HFFc6 (cell line): ENCODE results near the gene BLACAT1. TPM values are rescaled to one million over a fixed set of nuclear protein-coding genes. Genes with fewer than 3 reads are reported as not detected.

ENCODE experiments used
- DNase-seq: peaks from one replicate; pipeline ENCODE4 v3.0.0-alpha.2; 2018
- H3K27ac Mint-ChIP-seq: 2 replicates; pipeline ENCODE4 v1.8.0; 2020; ENCODE audit warnings: mild to moderate bottlenecking, mixed read lengths
- H3K27me3 Mint-ChIP-seq: 2 replicates; pipeline ENCODE4 v1.8.0; 2021; ENCODE audit warnings: mild to moderate bottlenecking, moderate library complexity, mixed read lengths; ENCODE audit not compliant: insufficient read depth
- H3K36me3 Mint-ChIP-seq: 2 replicates; pipeline ENCODE4 v1.8.0; 2021; ENCODE audit warnings: low read depth, mixed read lengths
- H3K4me1 Mint-ChIP-seq: 2 replicates; pipeline ENCODE4 v1.8.0; 2020; ENCODE audit warnings: low read depth, mixed read lengths
- H3K4me3 Mint-ChIP-seq: 2 replicates; pipeline ENCODE4 v1.8.0; 2020; ENCODE audit warnings: mild to moderate bottlenecking, moderate library complexity, mixed read lengths
- H3K9me3 Mint-ChIP-seq: 2 replicates; pipeline ENCODE4 v1.8.0; 2020; ENCODE audit warnings: mild to moderate bottlenecking, mixed read lengths
- CTCF ChIP-seq: fragments of 200-600 bp; sonication (generic); IDR thresholded peaks from 2 replicates; pipeline ENCODE4 v1.5.0; 2021; ENCODE audit warnings: antibody characterized with exemption, mild to moderate bottlenecking
- total RNA-seq, 6 experiments: library from RNA; stranded (reverse); fragmentation: NEBNext Ultra II Directional; extraction: Animal tissue kit (Norgen Biotek cat#: 25700); gene quantifications; 2 replicates in 1 of 6; 3 replicates in 5 of 6; pipeline ENCODE4 v1.2.3, GENCODE V29; 2021

Gene BLACAT1
- total RNA-seq, 6 experiments from 2014 or later: not detected

- no peak for DNase-seq
- H3K9me3 Mint-ChIP-seq: no peaks in the 10 kb centered on the region
- H3K4me1 Mint-ChIP-seq: no peaks in the 10 kb centered on the region; the same call in 1 of the 2 replicates
- no peak overlapping the region for H3K27ac Mint-ChIP-seq
- H3K36me3 Mint-ChIP-seq: no peaks in the 10 kb centered on the region
- no peak overlapping the region for H3K4me3 Mint-ChIP-seq
- no peak for TF ChIP-seq CTCF
- peaks cover 39% of the 10 kb centered on the region for H3K27me3 Mint-ChIP-seq
These were observed 7.1 kb downstream of the BLACAT1 start for GRCh38 chr1:205448540-205449253.

GRCh38 chr1:205447457-205448341 lies 8.1 kb downstream of the BLACAT1 start:
- H3K36me3 Mint-ChIP-seq: no peaks in the 10 kb centered on the region

GRCh38 chr1:205446828-205447227 lies 9.0 kb downstream of the BLACAT1 start:
- Mint-ChIP-seq H3K9me3 (no peaks in the 10 kb centered on the region), H3K36me3 (no peaks in the 10 kb centered on the region), H3K4me1 (no peaks in the 10 kb centered on the region; the same call in 1 of the 2 replicates), H3K4me3 (no peak overlapping the region), H3K27ac (no peak overlapping the region), H3K27me3 (peaks cover 44% of the 10 kb centered on the region)
- no peak for DNase-seq
- TF ChIP-seq CTCF: no peak

More at GRCh38 chr1:205447457-205448341, 8.1 kb downstream of the BLACAT1 start:
- no peak for TF ChIP-seq CTCF
- no peaks in the 10 kb centered on the region; the same call in 1 of the 2 replicates for H3K4me1 Mint-ChIP-seq
- H3K27me3 Mint-ChIP-seq: peaks cover 43% of the 10 kb centered on the region
- no peak overlapping the region; the same call in 1 of the 2 replicates for H3K4me3 Mint-ChIP-seq
- H3K27ac Mint-ChIP-seq: no peak overlapping the region
- no peak for DNase-seq
- no peaks in the 10 kb centered on the region for H3K9me3 Mint-ChIP-seq

DNA sequence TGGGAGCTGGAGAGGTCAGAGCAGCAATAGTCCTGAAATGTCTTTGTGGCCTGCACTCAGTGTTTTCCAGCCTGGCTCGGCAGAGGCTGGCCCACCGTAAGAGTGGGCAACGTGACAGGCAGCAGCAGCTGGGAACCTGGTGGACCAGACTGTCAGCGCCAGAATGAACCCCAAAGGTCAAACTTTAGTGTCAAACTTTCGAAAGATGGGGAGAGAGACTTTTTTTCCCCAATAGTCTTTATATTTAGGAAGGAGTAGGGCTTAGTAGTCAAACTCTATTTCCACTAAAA lies 10.3 kb downstream of the BLACAT1 start:
- H3K27ac Mint-ChIP-seq: no peak overlapping the region
- no peak for TF ChIP-seq CTCF
- H3K4me1 Mint-ChIP-seq: peaks cover 8% of the 10 kb centered on the region; the same call in 1 of the 2 replicates
- no peaks in the 10 kb centered on the region for H3K9me3 Mint-ChIP-seq
- no peaks in the 10 kb centered on the region for H3K36me3 Mint-ChIP-seq
- H3K4me3 Mint-ChIP-seq: no peak overlapping the region
- no peak for DNase-seq
- H3K27me3 Mint-ChIP-seq: peaks cover 49% of the 10 kb centered on the region

GRCh38 chr1:205444931-205445645 lies 10.8 kb downstream of the BLACAT1 start:
- H3K4me1 Mint-ChIP-seq: peaks cover 10% of the 10 kb centered on the region; the same call in 1 of the 2 replicates
- H3K27ac Mint-ChIP-seq: no peak overlapping the region
- no peak for DNase-seq
- no peak overlapping the region for H3K4me3 Mint-ChIP-seq
- no peaks in the 10 kb centered on the region for H3K36me3 Mint-ChIP-seq
- TF ChIP-seq CTCF: no peak
- no peaks in the 10 kb centered on the region for H3K9me3 Mint-ChIP-seq
- peaks cover 49% of the 10 kb centered on the region for H3K27me3 Mint-ChIP-seq
